HG03460 (cell line): ENCODE measurements around the gene CLTCL1.

Experiments
- ATAC-seq: cut with Tn5 transposase; IDR thresholded peaks from one replicate; pipeline ENCODE4 v1.9.1; 2021; ENCODE audit not compliant: unreplicated experiment

Gene CLTCL1

GRCh38 chr22:19134176-19134831, 157.2 kb downstream of the CLTCL1 start:
- no peak for ATAC-seq

- ATAC-seq: no peak
Observed at GRCh38 chr22:19133561-19133960, 158.0 kb downstream of the CLTCL1 start.

GRCh38 chr22:19132693-19133400, 158.7 kb downstream of the CLTCL1 start:
- ATAC-seq: no peak

- ATAC-seq: no peak
Observed at GRCh38 chr22:19132153-19132552, 159.4 kb downstream of the CLTCL1 start.

- no peak for ATAC-seq
Observed at GRCh38 chr22:19131685-19132015, 159.9 kb downstream of the CLTCL1 start.

GRCh38 chr22:19130959-19131684, 160.4 kb downstream of the CLTCL1 start, which contains the start of gene TSSK2:
Gene TSSK2 (plus strand): TSS chr22:19131308. CDS start chr22:19131400, 92 bp downstream.
- ATAC-seq: no peak

- ATAC-seq: no peak
Observed at GRCh38 chr22:19129871-19130270, 161.6 kb downstream of the CLTCL1 start.
